ENCODE data around the gene SPATA6L. TPM values are rescaled to one million over a fixed set of nuclear protein-coding genes. Genes with fewer than 3 reads are reported as not detected.

SPATA6L gene
- total and polyA plus RNA-seq, 9 of the 15 experiments (the other 6 are each of a cell fraction or from before 2014, with no cell fraction given) = 0.03 to 1.00 (median 0.08) TPM; not detected in 4

- no TSS peak for BruUV-seq (replicated peaks)
- no peaks in the 10 kb centered on the region for H3K9me1 ChIP-seq (ENCODE audit: control insufficient read depth, insufficient read depth, low read length)
- ChIA-PET POLR2A (no interaction called here), CTCF (ENCODE audit: low intra/inter-chr PET ratio) (no interaction called here)
- FAIRE-seq (no peak), ATAC-seq (no peak), DNase-seq (ENCODE audit: extremely low read depth in 1 of 4, low spot score in 3 of 4) (no peak)
- TF ChIP-seq ZNF780A (CRISPR knock-in tag; IDR thresholded peaks at IDR 0.05) = no peak
- TF ChIP-seq POU5F1 (IDR thresholded peaks at IDR 0.05; ENCODE audit: borderline replicate concordance, low read depth, low read length, partially characterized antibody) = no peak
- no peak for TF ChIP-seq XRCC3 (IDR thresholded peaks at IDR 0.05)
- no peak overlapping the region for H3K4me3 ChIP-seq
- H3K36me3 ChIP-seq (ENCODE audit: control insufficient read depth, insufficient read depth, low read length) = no peaks in the 10 kb centered on the region
- no peak overlapping the region for H3K9ac ChIP-seq (ENCODE audit: insufficient read depth in 1 of 2, low read depth in 2 of 2, low read length in 2 of 2)
- H3K4me2 ChIP-seq (ENCODE audit: insufficient read depth, low read length) = no peak overlapping the region
- peaks cover 2 to 3% of the 10 kb centered on the region in 2 experiments; a peak in 1 of 5 replicates for H3K27me3 ChIP-seq (ENCODE audit: control insufficient read depth in 2 of 2, insufficient read depth in 2 of 2, low read length in 2 of 2)
- H2AFZ ChIP-seq (ENCODE audit: low read depth, low read length) = no peak overlapping the region
- in situ Hi-C loops (cut with MboI) (no loop called here), intact Hi-C loops (cut with micrococcal nuclease) (no loop called here)
- H3K4me1 ChIP-seq (replicated peaks in 1 of 2; ENCODE audit: control insufficient read depth in 2 of 2, insufficient read depth in 2 of 2, low read length in 2 of 2) = no peaks in the 10 kb centered on the region; a peak in 1 of 5 replicates
- H4K20me1 ChIP-seq (replicated peaks; ENCODE audit: control insufficient read depth, insufficient read depth, low read length) = no peaks in the 10 kb centered on the region
- no peaks in the 10 kb centered on the region for H3K79me2 ChIP-seq (ENCODE audit: control insufficient read depth, insufficient read depth, low read length)
- 1% methylated on average over 8 of the region's 8 CpGs for WGBS (ENCODE audit: insufficient coverage, low coverage, missing lambda C conversion rate)
- no peaks in the 10 kb centered on the region for H3K9me3 ChIP-seq (replicated peaks; ENCODE audit: control insufficient read depth, insufficient read depth, low read depth, low read length)
- no peak overlapping the region for H3K27ac ChIP-seq (ENCODE audit: extremely low read depth, low read depth, low read length)
Observed at GRCh38 chr9:4559261-4560182, 106.8 kb downstream of the SPATA6L start.

- Histone ChIP-seq H3K36me3 (ENCODE audit: control insufficient read depth, insufficient read depth, low read length) (no peaks in the 10 kb centered on the region), H2AFZ (ENCODE audit: low read depth, low read length) (no peak overlapping the region), H3K27me3 (ENCODE audit: control insufficient read depth in 2 of 2, insufficient read depth in 2 of 2, low read length in 2 of 2) (peaks cover 2 to 3% of the 10 kb centered on the region in 2 experiments; a peak in 1 of 5 replicates), H3K79me2 (ENCODE audit: control insufficient read depth, insufficient read depth, low read length) (no peaks in the 10 kb centered on the region), H3K4me3 (no peak overlapping the region), H4K20me1 (replicated peaks; ENCODE audit: control insufficient read depth, insufficient read depth, low read length) (no peaks in the 10 kb centered on the region), H3K4me1 (replicated peaks in 1 of 2; ENCODE audit: control insufficient read depth in 2 of 2, insufficient read depth in 2 of 2, low read length in 2 of 2) (no peaks in the 10 kb centered on the region), H3K9me3 (replicated peaks; ENCODE audit: control insufficient read depth, insufficient read depth, low read depth, low read length) (no peaks in the 10 kb centered on the region), H3K4me2 (ENCODE audit: insufficient read depth, low read length) (no peak overlapping the region), H3K9ac (ENCODE audit: insufficient read depth in 1 of 2, low read depth in 2 of 2, low read length in 2 of 2) (no peak overlapping the region), H3K27ac (ENCODE audit: extremely low read depth, low read depth, low read length) (no peak overlapping the region), H3K9me1 (ENCODE audit: control insufficient read depth, insufficient read depth, low read length) (no peaks in the 10 kb centered on the region)
- no TSS peak for BruUV-seq (replicated peaks)
- in situ Hi-C loops (cut with MboI) (no loop called here), intact Hi-C loops (cut with micrococcal nuclease) (no loop called here)
- WGBS (ENCODE audit: insufficient coverage, low coverage, missing lambda C conversion rate) = 2% methylated on average over 5 of the region's 5 CpGs
- CTCF ChIA-PET (ENCODE audit: low intra/inter-chr PET ratio) = no interaction called here
- ATAC-seq = no peak
- POLR2A ChIA-PET = no interaction called here
- DNase-seq (ENCODE audit: extremely low read depth in 1 of 4, low spot score in 3 of 4) = no peak
- FAIRE-seq = no peak
- TF ChIP-seq LEF1 (IDR thresholded peaks at IDR 0.05) = no peak
- TF ChIP-seq SNAPC5 (CRISPR knock-in tag; IDR thresholded peaks at IDR 0.05) = no peak
- no peak for TF ChIP-seq TEAD1 (CRISPR knock-in tag; IDR thresholded peaks at IDR 0.05)
- no peak for TF ChIP-seq ZSCAN32 (CRISPR knock-in tag; IDR thresholded peaks at IDR 0.05)
- TF ChIP-seq ELF2 (CRISPR knock-in tag; IDR thresholded peaks at IDR 0.05) = no peak
- no peak for TF ChIP-seq MYNN (IDR thresholded peaks at IDR 0.05)
- no peak for TF ChIP-seq MYNN (CRISPR knock-in tag; IDR thresholded peaks at IDR 0.05)
- TF ChIP-seq BRF1 (IDR thresholded peaks at IDR 0.05; ENCODE audit: borderline replicate concordance, extremely low read depth, insufficient read length) = no peak
- no peak for TF ChIP-seq ZNF583 (CRISPR knock-in tag; IDR thresholded peaks at IDR 0.05)
Observed at GRCh38 chr9:4558371-4558998, 107.8 kb downstream of the SPATA6L start.

Data from K562 (cell line).